ENCODE data around the gene CCDC63.

DNA sequence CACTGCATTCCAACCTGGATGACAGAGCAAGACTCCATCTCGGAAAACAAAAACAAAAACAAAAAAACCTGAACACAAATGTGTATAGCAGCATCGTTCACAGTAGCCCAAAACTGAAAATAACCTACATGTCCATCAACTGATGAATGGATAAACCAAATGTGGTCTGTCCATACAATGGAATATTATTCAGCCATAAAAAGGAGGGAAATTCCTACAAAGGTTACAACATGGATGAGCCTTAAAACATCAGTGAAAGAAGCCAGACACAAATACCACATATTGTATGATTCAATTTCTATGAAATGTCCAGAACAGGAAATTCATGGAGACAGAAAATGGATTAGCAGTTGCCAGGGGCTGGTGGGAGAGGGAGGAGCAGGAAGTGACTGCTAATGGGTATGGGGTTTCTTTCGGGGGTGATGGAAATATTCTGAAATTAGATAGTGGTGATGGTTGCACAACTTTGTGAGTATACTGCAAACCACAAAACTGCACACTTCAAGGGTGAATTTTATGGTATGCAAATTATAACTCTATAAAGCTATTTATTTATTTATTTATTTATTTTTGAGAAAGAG lies 69.6 kb downstream of the CCDC63 start:
- no peak for TF ChIP-seq POLR2A (IDR thresholded peaks at IDR 0.05)
- TF ChIP-seq, protein P1, sequence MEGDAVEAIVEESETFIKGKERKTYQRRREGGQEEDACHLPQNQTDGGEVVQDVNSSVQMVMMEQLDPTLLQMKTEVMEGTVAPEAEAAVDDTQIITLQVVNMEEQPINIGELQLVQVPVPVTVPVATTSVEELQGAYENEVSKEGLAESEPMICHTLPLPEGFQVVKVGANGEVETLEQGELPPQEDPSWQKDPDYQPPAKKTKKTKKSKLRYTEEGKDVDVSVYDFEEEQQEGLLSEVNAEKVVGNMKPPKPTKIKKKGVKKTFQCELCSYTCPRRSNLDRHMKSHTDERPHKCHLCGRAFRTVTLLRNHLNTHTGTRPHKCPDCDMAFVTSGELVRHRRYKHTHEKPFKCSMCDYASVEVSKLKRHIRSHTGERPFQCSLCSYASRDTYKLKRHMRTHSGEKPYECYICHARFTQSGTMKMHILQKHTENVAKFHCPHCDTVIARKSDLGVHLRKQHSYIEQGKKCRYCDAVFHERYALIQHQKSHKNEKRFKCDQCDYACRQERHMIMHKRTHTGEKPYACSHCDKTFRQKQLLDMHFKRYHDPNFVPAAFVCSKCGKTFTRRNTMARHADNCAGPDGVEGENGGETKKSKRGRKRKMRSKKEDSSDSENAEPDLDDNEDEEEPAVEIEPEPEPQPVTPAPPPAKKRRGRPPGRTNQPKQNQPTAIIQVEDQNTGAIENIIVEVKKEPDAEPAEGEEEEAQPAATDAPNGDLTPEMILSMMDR (IDR thresholded peaks at IDR 0.05): no peak
- no peak for TF ChIP-seq POLR2AphosphoS5 (IDR thresholded peaks at IDR 0.05)
- TF ChIP-seq EP300 (IDR thresholded peaks at IDR 0.05): no peak
